Right lung (tissue), 5 donors: Measurements from ENCODE around the gene POLR3C. TPM values are rescaled to one million over a fixed set of nuclear protein-coding genes. Genes with fewer than 3 reads are reported as not detected.

Experiments used
- DNase-seq, 2 donors: peaks; one replicate each; pipeline ENCODE4 v3.0.0-alpha.2; 2013
- polyA plus RNA-seq, 5 donors: library from polyadenylated mRNA; unstranded; fragments of 120-200 nt; gene quantifications; one replicate each; pipeline versions ENCODE4 v1.2.1 to v1.2.3, GENCODE V29; 2013; ENCODE audit warnings: inconsistent platforms in 1 of 5, low replicate concordance in 1 of 5; ENCODE audit not compliant: insufficient read length in 5 of 5, insufficient read depth in 1 of 5

Gene POLR3C
- polyA plus RNA-seq, 5 donors = 28.5 to 37.7 (median 35.9) TPM

GRCh38 chr1:145863282-145864018 is 39.5 kb downstream of the POLR3C start:
- no peak for DNase-seq

GRCh38 chr1:145868232-145868631 is 44.2 kb downstream of the POLR3C start:
- DNase-seq = no peak

GRCh38 chr1:145871994-145872924 is 48.3 kb downstream of the POLR3C start:
- DNase-seq = peak; percentile 60 to 68

- DNase-seq = no peak
These were observed 50.6 kb downstream of the POLR3C start for GRCh38 chr1:145874646-145875045.

GRCh38 chr1:145877923-145878486 is 54.0 kb downstream of the POLR3C start:
- no peak for DNase-seq

GRCh38 chr1:145878724-145879123 is 54.7 kb downstream of the POLR3C start:
- no peak for DNase-seq

- DNase-seq = no peak
These were observed 55.8 kb downstream of the POLR3C start for GRCh38 chr1:145879775-145880174.

- DNase-seq = no peak
These were observed 60.7 kb downstream of the POLR3C start for GRCh38 chr1:145884675-145885074.

GRCh38 chr1:145885738-145886287 is 61.8 kb downstream of the POLR3C start, which contains the start of gene ANKRD35:
Gene ANKRD35, minus strand, starts transcription at chr1:145885866. Its CDS starts 108 bp downstream, at chr1:145885758.
- DNase-seq = peak; percentile 59 to 67

- DNase-seq = no peak
These were observed 62.4 kb downstream of the POLR3C start for GRCh38 chr1:145886390-145886789.

GRCh38 chr1:145886816-145887215 is 62.8 kb downstream of the POLR3C start:
- DNase-seq = no peak

GRCh38 chr1:145887631-145888030 is 63.6 kb downstream of the POLR3C start:
- no peak for DNase-seq

- no peak for DNase-seq
These were observed 65.7 kb downstream of the POLR3C start for GRCh38 chr1:145889722-145890121.

GRCh38 chr1:145891143-145891542 is 67.1 kb downstream of the POLR3C start:
- DNase-seq = no peak

- peak; percentile 91 to 94 for DNase-seq
These were observed 67.8 kb downstream of the POLR3C start for GRCh38 chr1:145891587-145892485.

- DNase-seq = no peak
These were observed 68.6 kb downstream of the POLR3C start for GRCh38 chr1:145892486-145893087.

GRCh38 chr1:145893306-145894055 is 69.5 kb downstream of the POLR3C start:
- DNase-seq = no peak
